WTC11 (cell line): ENCODE results near the gene SEC31B.

ENCODE experiments used
- ATF2 ChIP-seq: sonication (generic); formaldehyde crosslinking; IDR thresholded peaks from 2 replicates; pipeline ENCODE4 v1.8.1; 2022; ENCODE audit warnings: low read depth, missing genetic modification reagents, borderline replicate concordance
- CREB1 ChIP-seq: sonication (generic); formaldehyde crosslinking; IDR thresholded peaks from 2 replicates; pipeline ENCODE4 v1.8.0; 2023; ENCODE audit warnings: mild to moderate bottlenecking, missing genetic modification reagents
- CTCF ChIP-seq: fragments of 200-600 bp; IDR thresholded peaks from 2 replicates; pipeline ENCODE4 v1.8.0; 2022; ENCODE audit warnings: antibody characterized with exemption
- TF ChIP-seq, protein P1 (sequence below): sonication (generic); formaldehyde crosslinking; IDR thresholded peaks from 2 replicates; pipeline ENCODE4 v1.8.0; 2022; ENCODE audit warnings: mild to moderate bottlenecking, missing genetic modification reagents

GRCh38 chr10:100501423-100501822 is 18.2 kb downstream of the SEC31B start:
- TF ChIP-seq CREB1 (no peak), CTCF (no peak), ATF2 (CRISPR knock-in tag) (no peak)
- TF ChIP-seq, protein P1, sequence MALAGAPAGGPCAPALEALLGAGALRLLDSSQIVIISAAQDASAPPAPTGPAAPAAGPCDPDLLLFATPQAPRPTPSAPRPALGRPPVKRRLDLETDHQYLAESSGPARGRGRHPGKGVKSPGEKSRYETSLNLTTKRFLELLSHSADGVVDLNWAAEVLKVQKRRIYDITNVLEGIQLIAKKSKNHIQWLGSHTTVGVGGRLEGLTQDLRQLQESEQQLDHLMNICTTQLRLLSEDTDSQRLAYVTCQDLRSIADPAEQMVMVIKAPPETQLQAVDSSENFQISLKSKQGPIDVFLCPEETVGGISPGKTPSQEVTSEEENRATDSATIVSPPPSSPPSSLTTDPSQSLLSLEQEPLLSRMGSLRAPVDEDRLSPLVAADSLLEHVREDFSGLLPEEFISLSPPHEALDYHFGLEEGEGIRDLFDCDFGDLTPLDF (CRISPR knock-in tag), result no peak
